ENCODE data around the gene BRI3. TPM values are rescaled to one million over a fixed set of nuclear protein-coding genes. Genes with fewer than 3 reads are reported as not detected.
A peak's percentile ranks its signal among the peaks of the same experiment; 100 is the strongest.

Gene BRI3
- total and polyA plus RNA-seq, 2 of the 13 experiments (the other 11 are each of a cell fraction or from before 2014, with no cell fraction given) = 54.0 to 103 TPM

DNA sequence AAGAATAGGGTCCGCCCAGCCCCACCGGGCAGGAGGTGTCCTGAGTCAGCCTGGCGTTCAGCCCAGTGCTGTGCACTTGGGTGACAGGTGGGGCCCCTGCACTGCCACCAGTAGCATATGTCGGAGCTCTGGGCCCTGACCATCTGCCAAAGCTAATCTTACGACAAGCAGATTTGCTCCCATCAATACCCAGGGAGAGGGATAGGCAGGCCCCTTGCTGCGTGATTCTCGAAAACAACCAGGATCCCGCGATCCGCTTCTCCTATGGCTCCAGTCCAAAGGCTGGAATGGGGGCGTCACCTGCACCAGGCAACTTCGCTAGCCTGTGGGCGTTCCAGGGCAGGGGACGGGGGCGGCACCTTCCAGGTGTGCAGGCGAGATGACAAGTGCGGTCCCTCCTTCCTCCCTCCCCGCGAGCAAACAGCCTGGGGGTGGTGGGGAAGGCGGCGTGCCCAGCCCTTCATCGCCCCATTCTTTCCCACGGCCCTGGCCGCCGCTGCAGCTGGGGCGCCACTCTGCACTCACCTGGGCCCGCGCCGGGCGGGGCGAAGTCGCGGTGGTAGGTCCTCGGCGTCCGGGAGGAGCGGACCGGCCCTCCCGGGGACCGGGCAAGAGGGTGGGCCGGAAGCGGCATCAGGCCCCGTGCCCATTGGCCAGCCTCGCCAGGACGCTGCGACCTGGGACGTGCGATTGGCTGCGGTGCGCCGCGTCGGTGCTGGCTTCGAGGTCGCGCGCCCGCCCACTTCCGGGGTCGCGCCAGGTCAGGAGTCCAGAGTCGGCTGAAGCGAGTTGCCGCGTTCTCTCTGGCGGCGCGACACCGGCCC is 29.7 kb upstream of the BRI3 start, which contains the start of gene TECPR1 (continued):
- no peak for TF ChIP-seq NFAT5 (CRISPR knock-in tag; IDR thresholded peaks at IDR 0.05)
- peak; percentile 40; the same call in 1 of the 2 replicates for TF ChIP-seq ZNF230 (CRISPR knock-in tag; IDR thresholded peaks at IDR 0.05)
- peak; percentile 88 for TF ChIP-seq POGZ (CRISPR knock-in tag; IDR thresholded peaks at IDR 0.05)
- no peak for TF ChIP-seq ZFYVE20 (CRISPR knock-in tag; IDR thresholded peaks at IDR 0.05; ENCODE audit: borderline replicate concordance, low read depth)
- peak; percentile 82; the same call in 1 of the 2 replicates for TF ChIP-seq CBFB (CRISPR knock-in tag; IDR thresholded peaks at IDR 0.05)
- peak; percentile 89 for TF ChIP-seq YEATS4 (CRISPR knock-in tag; IDR thresholded peaks at IDR 0.05; ENCODE audit: borderline replicate concordance)
- TF ChIP-seq YY1 (IDR thresholded peaks at IDR 0.05; ENCODE audit: insufficient read depth, insufficient replicate concordance, low read depth, low read length) = peak; percentile 20
- 0 out of 2 replicates have a peak, but pooled peaks have one; percentile 46 for TF ChIP-seq ZNF292 (CRISPR knock-in tag; IDR thresholded peaks at IDR 0.05; ENCODE audit: borderline replicate concordance, low read depth)
- no peak for TF ChIP-seq ATRX (CRISPR knock-in tag; IDR thresholded peaks at IDR 0.05; ENCODE audit: borderline replicate concordance)
- peak; percentile 73; the same call in 1 of the 2 replicates for TF ChIP-seq TAF1 (CRISPR knock-in tag; IDR thresholded peaks at IDR 0.05)
- no peak for TF ChIP-seq E2F2 (CRISPR knock-in tag; IDR thresholded peaks at IDR 0.05; ENCODE audit: borderline replicate concordance)
- TF ChIP-seq PRPF4 (IDR thresholded peaks at IDR 0.05; ENCODE audit: low read depth, low read length, poor library complexity, severe bottlenecking) = no peak
- no peak for TF ChIP-seq ZFAT (CRISPR knock-in tag; conservative IDR thresholded peaks at IDR 0.05)
- peak; percentile 95 for TF ChIP-seq KLF12 (CRISPR knock-in tag; IDR thresholded peaks at IDR 0.05; ENCODE audit: borderline replicate concordance)
- TF ChIP-seq ZKSCAN8 (CRISPR knock-in tag; IDR thresholded peaks at IDR 0.05; ENCODE audit: borderline replicate concordance) = no peak
- TF ChIP-seq MTF2 (CRISPR knock-in tag; IDR thresholded peaks at IDR 0.05; ENCODE audit: borderline replicate concordance) = 0 out of 2 replicates have a peak, but pooled peaks have one; percentile 51
- TF ChIP-seq RFXANK (CRISPR knock-in tag; IDR thresholded peaks at IDR 0.05) = no peak
- no peak for TF ChIP-seq ATM (IDR thresholded peaks at IDR 0.05; ENCODE audit: borderline replicate concordance)
- TF ChIP-seq EZH2 (conservative IDR thresholded peaks at IDR 0.05; ENCODE audit: low read depth, low read length) = no peak
- TF ChIP-seq SKIL (CRISPR knock-in tag; IDR thresholded peaks at IDR 0.05; ENCODE audit: borderline replicate concordance) = no peak
- TF ChIP-seq REXO4 (CRISPR knock-in tag; IDR thresholded peaks at IDR 0.05; ENCODE audit: borderline replicate concordance) = no peak
